Suppressor macrophage (primary cell): ENCODE measurements around the gene COL4A2.

Source experiments
- DNase-seq, 4 experiments: peaks; one replicate each; pipeline ENCODE4 v3.0.0-alpha.2; 2020 to 2022

COL4A2 gene

DNA sequence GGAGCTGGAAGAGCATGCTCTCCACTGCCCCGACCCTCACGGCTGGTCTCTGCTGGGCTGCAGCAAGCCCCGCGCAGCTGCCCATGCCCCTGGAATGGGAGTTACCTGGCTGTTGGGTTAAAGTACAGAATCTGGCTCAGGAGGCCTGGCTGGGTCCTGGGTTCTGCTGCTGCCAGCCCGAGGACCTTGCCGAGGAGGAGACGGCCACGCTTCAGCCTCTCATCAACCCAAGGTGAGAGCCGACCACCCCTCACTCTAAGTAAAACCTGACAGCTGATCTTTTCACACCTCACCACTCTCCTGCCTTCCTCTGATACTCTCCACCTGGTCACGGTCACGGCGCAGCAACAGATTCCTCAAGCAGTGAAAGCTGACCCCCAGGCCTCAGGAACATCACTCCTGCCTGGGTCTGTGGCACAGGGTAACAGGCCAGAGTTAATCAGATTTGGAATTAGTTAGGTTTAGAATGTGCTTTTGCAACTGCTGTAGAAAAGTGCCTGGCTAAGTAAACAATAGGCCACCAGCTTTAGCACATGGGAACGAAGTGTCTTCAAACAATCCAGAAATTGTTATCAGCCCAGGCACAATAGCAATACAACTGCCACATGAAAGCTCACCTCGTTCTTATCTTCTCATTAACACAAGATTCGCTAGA is 233.9 kb downstream of the COL4A2 start:
- no peak for DNase-seq

GRCh38 chr13:110541526-110541920 is 234.4 kb downstream of the COL4A2 start:
- peak in 1 of 4 experiments; percentile 37 for DNase-seq

DNA sequence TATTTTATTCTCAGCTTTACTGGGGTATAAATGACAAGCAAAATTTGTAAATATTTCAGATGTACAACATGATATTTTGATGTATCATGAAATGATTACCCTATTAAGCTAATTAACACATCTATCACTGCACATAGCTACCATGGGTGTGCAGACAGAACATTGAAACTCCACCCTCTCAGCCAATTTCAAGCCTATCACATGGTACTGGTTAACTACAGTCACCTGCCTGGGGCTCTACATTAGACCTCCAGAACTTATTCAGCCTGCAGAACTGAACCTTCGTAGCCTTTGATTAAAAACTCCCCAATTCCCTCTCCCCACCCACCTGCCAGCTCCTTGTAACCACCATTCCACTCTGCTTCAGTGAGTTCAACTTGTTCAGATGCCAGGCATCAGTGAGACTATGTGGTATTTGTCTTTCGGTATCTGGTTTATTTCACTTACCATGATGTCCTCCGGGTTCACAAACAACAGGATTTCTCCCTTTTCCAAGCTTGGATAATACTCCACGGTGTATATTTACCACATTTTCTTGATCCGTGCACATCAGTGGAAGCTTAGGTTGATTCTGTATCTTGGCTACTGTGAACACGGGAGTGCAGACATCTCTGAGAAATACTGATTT is 235.2 kb downstream of the COL4A2 start:
- no peak for DNase-seq

GRCh38 chr13:110546378-110546777 is 239.3 kb downstream of the COL4A2 start:
- DNase-seq, result no peak

GRCh38 chr13:110546926-110547325 is 239.8 kb downstream of the COL4A2 start:
- DNase-seq, result peak; percentile 69 to 83 (median 76)

GRCh38 chr13:110548891-110549794 is 242.1 kb downstream of the COL4A2 start:
- no peak for DNase-seq

- no peak for DNase-seq
Measured at GRCh38 chr13:110549795-110550160, 242.7 kb downstream of the COL4A2 start.

DNA sequence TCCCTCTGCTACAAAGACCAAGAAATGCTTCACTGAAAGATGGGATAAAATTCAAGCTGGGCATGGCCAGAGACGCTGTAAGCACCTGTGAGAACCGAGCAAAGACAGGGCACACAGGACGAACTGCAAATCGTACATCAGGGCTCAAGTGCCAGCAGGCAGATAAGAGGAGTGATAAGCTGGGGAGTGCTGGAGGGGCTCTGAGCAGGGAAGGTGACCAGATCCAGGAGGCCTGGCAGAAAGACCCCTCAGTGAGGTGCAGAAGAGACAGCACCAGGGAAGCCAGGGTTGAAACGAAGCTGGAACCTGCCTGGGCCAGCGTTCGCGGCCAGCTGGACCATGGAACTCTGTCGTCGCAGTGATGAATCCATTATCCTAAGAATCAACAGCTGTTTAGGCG is 244.2 kb downstream of the COL4A2 start:
- no peak for DNase-seq

- DNase-seq, result no peak
Measured at GRCh38 chr13:110552767-110553166, 245.7 kb downstream of the COL4A2 start.

GRCh38 chr13:110553417-110553816 is 246.3 kb downstream of the COL4A2 start:
- peak in 1 of 4 experiments; percentile 24 for DNase-seq

DNA sequence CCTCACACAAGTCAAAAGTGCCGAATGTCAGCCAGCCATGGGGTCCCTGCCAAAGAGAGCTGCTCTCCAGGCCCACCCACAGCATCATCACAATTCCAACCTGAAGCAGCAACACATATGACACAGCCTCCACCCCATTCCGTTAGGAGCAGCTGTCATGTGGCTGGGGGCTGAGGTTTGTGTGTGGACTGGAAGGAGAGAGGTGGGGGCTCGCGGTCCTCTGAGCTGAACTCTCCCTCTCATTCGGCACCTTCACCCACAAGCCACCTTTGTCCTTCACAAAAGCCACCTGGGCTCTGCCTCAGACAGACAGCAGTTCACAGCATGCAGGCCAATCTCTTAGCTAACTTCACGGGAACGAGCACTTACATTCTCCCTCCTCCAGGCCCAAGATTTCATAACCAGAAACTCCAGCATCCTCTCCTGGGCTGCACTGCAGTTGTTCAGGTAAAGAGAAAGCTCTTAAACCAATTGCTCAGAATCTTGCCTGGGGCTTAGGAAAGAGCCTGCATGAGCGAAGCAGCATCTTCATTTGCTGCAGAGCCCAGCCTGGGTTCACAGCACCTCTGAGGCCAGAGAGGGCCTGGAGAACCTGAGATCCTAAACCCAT is 247.2 kb downstream of the COL4A2 start:
- DNase-seq, result no peak

GRCh38 chr13:110554946-110555345 is 247.9 kb downstream of the COL4A2 start:
- no peak for DNase-seq

GRCh38 chr13:110555601-110556223 is 248.6 kb downstream of the COL4A2 start:
- DNase-seq, result peak; percentile 53 to 76 (median 66)

- DNase-seq, result no peak
Measured at GRCh38 chr13:110556224-110556606, 249.1 kb downstream of the COL4A2 start.

GRCh38 chr13:110557082-110557481 is 250.0 kb downstream of the COL4A2 start:
- DNase-seq, result no peak

DNA sequence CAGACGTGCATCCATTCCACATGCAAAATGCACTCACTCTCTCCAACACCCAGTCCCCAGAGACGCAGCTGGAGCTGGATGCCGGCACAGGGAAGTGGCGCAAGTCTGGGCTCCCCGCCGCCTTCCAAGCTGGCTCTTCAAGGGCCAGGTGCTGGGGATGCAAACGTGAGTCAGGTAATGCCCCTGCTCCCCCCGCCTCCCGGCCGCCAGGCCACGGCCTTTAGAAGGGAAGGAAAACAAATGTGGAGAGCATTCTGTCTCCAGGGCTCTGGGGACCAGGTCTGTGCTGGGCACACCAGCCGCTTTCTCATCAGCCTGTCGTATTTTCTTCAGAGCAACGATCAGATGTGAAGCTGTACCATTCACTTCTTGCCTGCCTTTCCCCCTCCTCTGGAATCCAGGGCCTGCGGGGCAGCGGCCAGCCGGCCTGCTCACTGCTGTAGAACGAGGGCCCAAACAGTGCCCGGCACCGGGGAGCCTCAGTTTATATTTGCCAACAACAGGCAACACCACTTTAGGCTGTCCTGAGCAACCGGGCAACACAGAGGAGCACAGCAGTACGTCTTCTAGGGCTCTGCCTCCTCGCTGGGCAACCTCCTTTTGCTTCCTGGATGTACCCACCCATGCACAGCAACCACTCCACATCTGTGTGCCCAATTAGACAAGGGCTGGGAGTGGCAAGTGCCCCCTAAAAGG is 250.7 kb downstream of the COL4A2 start:
- DNase-seq, result no peak

- DNase-seq, result peak in 3 of 4 experiments; percentile 44 to 57 (median 56)
Measured at GRCh38 chr13:110559429-110559943, 252.4 kb downstream of the COL4A2 start.

- no peak for DNase-seq
Measured at GRCh38 chr13:110559986-110560385, 252.9 kb downstream of the COL4A2 start.

DNA sequence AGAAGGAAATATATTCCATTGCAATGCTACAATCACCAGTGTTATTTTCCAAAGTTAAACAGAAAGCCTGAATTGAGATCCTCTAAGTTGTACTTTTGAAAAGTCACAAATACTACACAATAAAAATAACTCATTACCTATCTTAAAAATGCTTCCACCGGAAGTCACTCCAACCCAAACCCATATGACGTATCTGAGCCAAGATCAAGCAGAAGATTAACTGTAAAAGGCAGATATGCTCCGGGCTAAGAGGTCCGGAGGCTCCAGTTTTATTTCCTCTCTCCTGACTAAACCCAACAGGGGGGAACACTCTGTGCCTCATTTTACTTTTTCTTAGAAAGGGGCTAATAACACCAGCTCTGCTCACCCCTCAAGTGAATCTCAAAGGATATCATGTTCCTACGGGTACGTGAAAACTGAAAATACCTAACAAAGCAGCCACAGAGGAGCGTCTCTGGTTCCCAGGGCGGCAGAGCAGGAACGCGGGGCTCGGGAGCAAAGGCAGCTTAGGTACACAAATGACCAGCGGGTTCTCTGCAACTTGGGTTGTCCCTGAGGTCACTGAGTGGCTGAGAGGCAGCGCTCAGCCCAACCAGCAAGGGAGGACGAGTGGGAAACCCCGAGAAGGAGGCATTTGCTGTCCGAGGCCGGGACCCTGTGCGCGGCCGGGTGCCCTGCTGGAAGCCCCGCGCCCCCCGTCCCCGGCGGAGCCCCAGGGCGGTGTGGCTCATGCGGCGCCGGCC is 253.7 kb downstream of the COL4A2 start:
- DNase-seq, result peak; percentile 54 to 71 (median 66)

DNA sequence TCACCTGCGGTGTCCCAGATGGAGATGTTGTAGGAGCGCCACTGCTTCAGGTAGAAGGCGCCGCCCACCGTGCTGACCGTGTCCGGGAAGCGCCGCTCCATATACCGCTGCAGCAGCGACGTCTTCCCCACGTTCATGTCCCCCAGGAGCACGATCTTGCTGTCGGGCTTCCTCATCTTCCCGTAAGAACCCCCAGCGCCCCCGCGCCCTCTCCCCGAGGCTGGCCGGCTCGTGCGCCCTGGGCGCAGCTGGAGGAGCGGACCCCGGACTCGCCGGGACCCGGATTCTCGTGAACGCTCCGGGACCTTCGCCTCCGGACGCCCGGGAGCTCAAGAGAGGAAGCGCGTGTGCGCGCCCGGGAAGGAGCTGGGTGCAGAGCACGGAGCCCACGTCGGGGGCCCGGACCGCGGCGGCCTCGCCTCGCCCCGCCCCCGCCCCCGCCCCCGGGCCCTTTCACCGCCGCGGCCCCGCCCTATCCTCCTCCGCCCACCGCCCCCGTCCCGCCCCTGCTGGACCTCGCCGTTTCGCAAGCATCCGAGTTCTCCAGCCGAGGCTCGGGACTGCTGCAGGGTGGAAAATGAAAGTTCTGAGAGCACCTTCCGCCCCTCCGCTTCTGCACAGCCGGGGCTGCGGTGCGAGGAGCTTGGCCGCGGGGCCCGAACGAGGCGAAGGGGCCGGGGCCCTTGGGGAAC is 254.4 kb downstream of the COL4A2 start, which contains the start of gene RAB20:
Gene RAB20 (minus strand): TSS at position 379 of the 692 bp plus-strand sequence. CDS start 203 bp downstream, at position 176.
- peak; percentile 84 to 96 (median 91) for DNase-seq
